HepG2 (cell line): Measurements from ENCODE around the gene GCN1. TPM values are rescaled to one million over a fixed set of nuclear protein-coding genes. Genes with fewer than 3 reads are reported as not detected.
A peak's percentile ranks its signal among the peaks of the same experiment; 100 is the strongest.

ENCODE experiments used
- FIP1L1 ChIP-seq: fragments of 200-400 bp; formaldehyde crosslinking; IDR thresholded peaks from 2 replicates; pipeline ENCODE4 v1.6.1; 2018; ENCODE audit warnings: low read depth, mild to moderate bottlenecking, low read length, moderate library complexity, borderline replicate concordance; ENCODE audit not compliant: insufficient read depth
- HNF4G ChIP-seq, 2 experiments: sonication (generic) in 1 of 2; formaldehyde crosslinking in 1 of 2; IDR thresholded peaks; 2 replicates each; pipeline versions ENCODE4 v1.4.0 to v1.6.1; 2011 to 2020; ENCODE audit warnings: borderline replicate concordance in 2 of 2, low read depth in 2 of 2, mild to moderate bottlenecking in 2 of 2, low read length in 1 of 2, missing genetic modification reagents in 1 of 2, moderate library complexity in 1 of 2
- HOXA5 ChIP-seq: sonication (generic); formaldehyde crosslinking; IDR thresholded peaks from 2 replicates; pipeline ENCODE4 v1.4.0; 2020; ENCODE audit warnings: missing genetic modification reagents
- NFRKB ChIP-seq: fragments of 450-650 bp; IDR thresholded peaks from 2 replicates; pipeline ENCODE4 v1.6.1; 2017
- RFXAP ChIP-seq: sonication (generic); formaldehyde crosslinking; IDR thresholded peaks from 2 replicates; pipeline ENCODE4 v1.4.0; 2020; ENCODE audit warnings: missing genetic modification reagents, borderline replicate concordance
- SAFB2 ChIP-seq: sonication (generic); formaldehyde crosslinking; IDR thresholded peaks from 2 replicates; pipeline ENCODE4 v1.5.1; 2020; ENCODE audit warnings: missing genetic modification reagents, low read depth, mild to moderate bottlenecking, borderline replicate concordance
- SP140L ChIP-seq: sonication (generic); formaldehyde crosslinking; IDR thresholded peaks from 2 replicates; pipeline ENCODE4 v1.4.0; 2020; ENCODE audit warnings: missing genetic modification reagents, borderline replicate concordance
- SRY ChIP-seq: sonication (generic); formaldehyde crosslinking; IDR thresholded peaks from 2 replicates; pipeline ENCODE4 v1.8.0; 2022; ENCODE audit warnings: mild to moderate bottlenecking, missing genetic modification reagents
- ZNF33B ChIP-seq: sonication (generic); formaldehyde crosslinking; IDR thresholded peaks from 2 replicates; pipeline ENCODE4 v1.5.1; 2020; ENCODE audit warnings: mild to moderate bottlenecking, missing genetic modification reagents
- ZNF354B ChIP-seq: sonication (generic); formaldehyde crosslinking; IDR thresholded peaks from 2 replicates; pipeline ENCODE4 v1.8.0; 2022; ENCODE audit warnings: mild to moderate bottlenecking, missing genetic modification reagents
- ZNF546 ChIP-seq: sonication (generic); formaldehyde crosslinking; conservative IDR thresholded peaks from 2 replicates; pipeline ENCODE4 v1.8.1; 2023; ENCODE audit warnings: mild to moderate bottlenecking, missing genetic modification reagents
- ZNF790 ChIP-seq: sonication (generic); formaldehyde crosslinking; IDR thresholded peaks from 2 replicates; pipeline ENCODE4 v1.8.0; 2022; ENCODE audit warnings: missing genetic modification reagents, mild to moderate bottlenecking, borderline replicate concordance
- polyA plus RNA-seq, 8 experiments: library from polyadenylated mRNA; depleted of rRNA in 3 of 8; stranded (reverse) in 7 of 8; unstranded in 1 of 8; fragments of >200 nt; fragmentation: Illumina TruSeq in 4 of 8; extraction: Trizol in 4 of 8; gene quantifications; 2 replicates each; pipeline versions ENCODE4 v1.2.1 to v1.2.3, GENCODE V29; 2011 to 2016; ENCODE audit warnings: low read depth in 4 of 8, missing spikeins in 1 of 8, mixed read lengths in 1 of 8; ENCODE audit not compliant: insufficient read depth in 1 of 8
- total RNA-seq, 5 experiments: library from RNA; depleted of rRNA; stranded (reverse); fragments of >200 nt; fragmentation: Illumina TruSeq; extraction: Trizol; gene quantifications; 2 replicates each; pipeline ENCODE4 v1.2.3, GENCODE V29; 2016; ENCODE audit warnings: low read depth in 1 of 5
- TF ChIP-seq, protein P1 (sequence below): IDR thresholded peaks from 2 replicates; pipeline ENCODE4 v1.6.1; 2012; ENCODE audit warnings: inconsistent platforms
- TF ChIP-seq, protein P2 (sequence below): sonication (generic); formaldehyde crosslinking; IDR thresholded peaks from 2 replicates; pipeline ENCODE4 v1.4.0; 2020; ENCODE audit warnings: mild to moderate bottlenecking, missing genetic modification reagents, borderline replicate concordance
- TF ChIP-seq, protein P3 (sequence below): sonication (generic); formaldehyde crosslinking; IDR thresholded peaks from 2 replicates; pipeline ENCODE4 v1.8.0; 2022; ENCODE audit warnings: missing genetic modification reagents, mild to moderate bottlenecking, borderline replicate concordance
- TF ChIP-seq, protein P4 (sequence below): sonication (generic); formaldehyde crosslinking; IDR thresholded peaks from 2 replicates; pipeline ENCODE4 v1.4.0; 2020; ENCODE audit warnings: mild to moderate bottlenecking, missing genetic modification reagents
- TF ChIP-seq, protein P5 (sequence below): sonication (generic); formaldehyde crosslinking; IDR thresholded peaks from 2 replicates; pipeline ENCODE4 v1.4.0; 2020; ENCODE audit warnings: missing genetic modification reagents

GCN1 gene
- total and polyA plus RNA-seq, 2 of the 13 experiments (the other 11 are each of a cell fraction or from before 2014, with no cell fraction given): 58.2 to 83.0 TPM

DNA sequence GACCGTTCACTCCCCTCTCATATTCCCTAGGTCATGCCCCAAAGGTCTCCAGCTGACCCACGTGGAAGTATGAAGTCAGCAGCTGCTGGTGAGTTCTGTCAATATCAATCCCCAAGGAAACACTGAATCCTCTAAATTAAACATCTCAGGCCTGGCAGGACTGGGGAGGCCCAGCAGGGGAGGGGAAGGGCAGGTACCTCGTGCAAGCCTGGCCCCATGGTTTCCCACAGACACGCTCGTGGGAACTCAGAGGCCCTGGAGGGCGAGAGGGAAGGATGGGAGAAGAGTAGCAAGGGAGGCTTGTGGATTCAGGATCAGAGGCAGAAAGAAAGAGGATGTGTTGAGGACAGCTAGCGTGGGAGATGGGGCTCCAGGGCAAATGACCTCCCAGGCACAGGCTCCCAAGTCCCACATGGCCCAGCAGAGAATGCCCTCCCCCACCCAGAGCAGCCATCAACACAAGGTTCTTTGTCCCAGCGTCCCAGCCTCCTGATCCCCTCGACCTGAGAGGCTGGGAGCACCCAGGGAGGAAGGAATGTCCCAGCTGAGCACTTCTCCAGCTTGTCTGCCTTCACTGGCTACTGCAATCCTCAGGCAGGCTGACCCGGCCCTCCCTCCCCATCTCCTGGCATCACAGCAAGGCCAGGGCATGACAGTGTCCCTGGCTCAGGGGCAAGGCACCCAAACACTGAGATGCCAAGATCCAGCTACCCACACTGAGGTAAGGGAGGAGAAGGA, 26.5 kb upstream of the GCN1 start (continued):
- TF ChIP-seq, protein P1, sequence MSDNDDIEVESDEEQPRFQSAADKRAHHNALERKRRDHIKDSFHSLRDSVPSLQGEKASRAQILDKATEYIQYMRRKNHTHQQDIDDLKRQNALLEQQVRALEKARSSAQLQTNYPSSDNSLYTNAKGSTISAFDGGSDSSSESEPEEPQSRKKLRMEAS: peak; percentile 7; the same call in 1 of the 2 replicates
- TF ChIP-seq ZNF354B (CRISPR knock-in tag) (no peak), ZNF546 (CRISPR knock-in tag) (no peak), SRY (CRISPR knock-in tag) (no peak), RFXAP (CRISPR knock-in tag) (no peak), SAFB2 (no peak), SP140L (CRISPR knock-in tag) (no peak), ZNF790 (CRISPR knock-in tag) (no peak), NFRKB (no peak), HNF4G (IDR thresholded peaks at IDR 0.05; ENCODE audit: borderline replicate concordance, low read depth, low read length) (0 out of 2 replicates have a peak, but pooled peaks have one; percentile 5), HNF4G (CRISPR knock-in tag; IDR thresholded peaks at IDR 0.05; ENCODE audit: borderline replicate concordance, low read depth) (no peak), HOXA5 (CRISPR knock-in tag) (no peak), ZNF33B (CRISPR knock-in tag) (no peak), FIP1L1 (no peak)
- TF ChIP-seq, protein P2, sequence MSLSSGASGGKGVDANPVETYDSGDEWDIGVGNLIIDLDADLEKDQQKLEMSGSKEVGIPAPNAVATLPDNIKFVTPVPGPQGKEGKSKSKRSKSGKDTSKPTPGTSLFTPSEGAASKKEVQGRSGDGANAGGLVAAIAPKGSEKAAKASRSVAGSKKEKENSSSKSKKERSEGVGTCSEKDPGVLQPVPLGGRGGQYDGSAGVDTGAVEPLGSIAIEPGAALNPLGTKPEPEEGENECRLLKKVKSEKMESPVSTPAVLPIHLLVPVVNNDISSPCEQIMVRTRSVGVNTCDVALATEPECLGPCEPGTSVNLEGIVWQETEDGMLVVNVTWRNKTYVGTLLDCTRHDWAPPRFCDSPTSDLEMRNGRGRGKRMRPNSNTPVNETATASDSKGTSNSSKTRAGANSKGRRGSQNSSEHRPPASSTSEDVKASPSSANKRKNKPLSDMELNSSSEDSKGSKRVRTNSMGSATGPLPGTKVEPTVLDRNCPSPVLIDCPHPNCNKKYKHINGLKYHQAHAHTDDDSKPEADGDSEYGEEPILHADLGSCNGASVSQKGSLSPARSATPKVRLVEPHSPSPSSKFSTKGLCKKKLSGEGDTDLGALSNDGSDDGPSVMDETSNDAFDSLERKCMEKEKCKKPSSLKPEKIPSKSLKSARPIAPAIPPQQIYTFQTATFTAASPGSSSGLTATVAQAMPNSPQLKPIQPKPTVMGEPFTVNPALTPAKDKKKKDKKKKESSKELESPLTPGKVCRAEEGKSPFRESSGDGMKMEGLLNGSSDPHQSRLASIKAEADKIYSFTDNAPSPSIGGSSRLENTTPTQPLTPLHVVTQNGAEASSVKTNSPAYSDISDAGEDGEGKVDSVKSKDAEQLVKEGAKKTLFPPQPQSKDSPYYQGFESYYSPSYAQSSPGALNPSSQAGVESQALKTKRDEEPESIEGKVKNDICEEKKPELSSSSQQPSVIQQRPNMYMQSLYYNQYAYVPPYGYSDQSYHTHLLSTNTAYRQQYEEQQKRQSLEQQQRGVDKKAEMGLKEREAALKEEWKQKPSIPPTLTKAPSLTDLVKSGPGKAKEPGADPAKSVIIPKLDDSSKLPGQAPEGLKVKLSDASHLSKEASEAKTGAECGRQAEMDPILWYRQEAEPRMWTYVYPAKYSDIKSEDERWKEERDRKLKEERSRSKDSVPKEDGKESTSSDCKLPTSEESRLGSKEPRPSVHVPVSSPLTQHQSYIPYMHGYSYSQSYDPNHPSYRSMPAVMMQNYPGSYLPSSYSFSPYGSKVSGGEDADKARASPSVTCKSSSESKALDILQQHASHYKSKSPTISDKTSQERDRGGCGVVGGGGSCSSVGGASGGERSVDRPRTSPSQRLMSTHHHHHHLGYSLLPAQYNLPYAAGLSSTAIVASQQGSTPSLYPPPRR (CRISPR knock-in tag): no peak
- TF ChIP-seq, protein P3, sequence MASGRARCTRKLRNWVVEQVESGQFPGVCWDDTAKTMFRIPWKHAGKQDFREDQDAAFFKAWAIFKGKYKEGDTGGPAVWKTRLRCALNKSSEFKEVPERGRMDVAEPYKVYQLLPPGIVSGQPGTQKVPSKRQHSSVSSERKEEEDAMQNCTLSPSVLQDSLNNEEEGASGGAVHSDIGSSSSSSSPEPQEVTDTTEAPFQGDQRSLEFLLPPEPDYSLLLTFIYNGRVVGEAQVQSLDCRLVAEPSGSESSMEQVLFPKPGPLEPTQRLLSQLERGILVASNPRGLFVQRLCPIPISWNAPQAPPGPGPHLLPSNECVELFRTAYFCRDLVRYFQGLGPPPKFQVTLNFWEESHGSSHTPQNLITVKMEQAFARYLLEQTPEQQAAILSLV: no peak
- TF ChIP-seq, protein P4, sequence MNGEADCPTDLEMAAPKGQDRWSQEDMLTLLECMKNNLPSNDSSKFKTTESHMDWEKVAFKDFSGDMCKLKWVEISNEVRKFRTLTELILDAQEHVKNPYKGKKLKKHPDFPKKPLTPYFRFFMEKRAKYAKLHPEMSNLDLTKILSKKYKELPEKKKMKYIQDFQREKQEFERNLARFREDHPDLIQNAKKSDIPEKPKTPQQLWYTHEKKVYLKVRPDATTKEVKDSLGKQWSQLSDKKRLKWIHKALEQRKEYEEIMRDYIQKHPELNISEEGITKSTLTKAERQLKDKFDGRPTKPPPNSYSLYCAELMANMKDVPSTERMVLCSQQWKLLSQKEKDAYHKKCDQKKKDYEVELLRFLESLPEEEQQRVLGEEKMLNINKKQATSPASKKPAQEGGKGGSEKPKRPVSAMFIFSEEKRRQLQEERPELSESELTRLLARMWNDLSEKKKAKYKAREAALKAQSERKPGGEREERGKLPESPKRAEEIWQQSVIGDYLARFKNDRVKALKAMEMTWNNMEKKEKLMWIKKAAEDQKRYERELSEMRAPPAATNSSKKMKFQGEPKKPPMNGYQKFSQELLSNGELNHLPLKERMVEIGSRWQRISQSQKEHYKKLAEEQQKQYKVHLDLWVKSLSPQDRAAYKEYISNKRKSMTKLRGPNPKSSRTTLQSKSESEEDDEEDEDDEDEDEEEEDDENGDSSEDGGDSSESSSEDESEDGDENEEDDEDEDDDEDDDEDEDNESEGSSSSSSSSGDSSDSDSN (CRISPR knock-in tag): peak; percentile 44; the same call in 1 of the 2 replicates
- TF ChIP-seq, protein P5, sequence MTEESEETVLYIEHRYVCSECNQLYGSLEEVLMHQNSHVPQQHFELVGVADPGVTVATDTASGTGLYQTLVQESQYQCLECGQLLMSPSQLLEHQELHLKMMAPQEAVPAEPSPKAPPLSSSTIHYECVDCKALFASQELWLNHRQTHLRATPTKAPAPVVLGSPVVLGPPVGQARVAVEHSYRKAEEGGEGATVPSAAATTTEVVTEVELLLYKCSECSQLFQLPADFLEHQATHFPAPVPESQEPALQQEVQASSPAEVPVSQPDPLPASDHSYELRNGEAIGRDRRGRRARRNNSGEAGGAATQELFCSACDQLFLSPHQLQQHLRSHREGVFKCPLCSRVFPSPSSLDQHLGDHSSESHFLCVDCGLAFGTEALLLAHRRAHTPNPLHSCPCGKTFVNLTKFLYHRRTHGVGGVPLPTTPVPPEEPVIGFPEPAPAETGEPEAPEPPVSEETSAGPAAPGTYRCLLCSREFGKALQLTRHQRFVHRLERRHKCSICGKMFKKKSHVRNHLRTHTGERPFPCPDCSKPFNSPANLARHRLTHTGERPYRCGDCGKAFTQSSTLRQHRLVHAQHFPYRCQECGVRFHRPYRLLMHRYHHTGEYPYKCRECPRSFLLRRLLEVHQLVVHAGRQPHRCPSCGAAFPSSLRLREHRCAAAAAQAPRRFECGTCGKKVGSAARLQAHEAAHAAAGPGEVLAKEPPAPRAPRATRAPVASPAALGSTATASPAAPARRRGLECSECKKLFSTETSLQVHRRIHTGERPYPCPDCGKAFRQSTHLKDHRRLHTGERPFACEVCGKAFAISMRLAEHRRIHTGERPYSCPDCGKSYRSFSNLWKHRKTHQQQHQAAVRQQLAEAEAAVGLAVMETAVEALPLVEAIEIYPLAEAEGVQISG (CRISPR knock-in tag): 0 out of 2 replicates have a peak, but pooled peaks have one; percentile 24
